ENCODE measurements around the gene PRRT4. TPM values are rescaled to one million over a fixed set of nuclear protein-coding genes. Genes with fewer than 3 reads are reported as not detected.

The PRRT4 gene
- polyA plus RNA-seq, 1 donor, result 0.73 TPM

Other genes with a start within 250 kb of the PRRT4 start
- 0.01 TPM for gene LEP, start 120.4 kb downstream of the PRRT4 start, polyA plus RNA-seq
- 25.3 TPM for gene RBM28, start 17.8 kb downstream of the PRRT4 start, polyA plus RNA-seq
- 15.4 TPM for gene IMPDH1, start 48.3 kb upstream of the PRRT4 start, polyA plus RNA-seq
- 17.3 TPM for gene HILPDA, start 94.2 kb upstream of the PRRT4 start, polyA plus RNA-seq
- gene METTL2B, start 115.1 kb upstream of the PRRT4 start, polyA plus RNA-seq, result 22.5 TPM